UCSD-AML1 (cell line): Measurements from ENCODE around the gene OSTN.
"Not testable (repeated sequence)": the region's sequence is repeated elsewhere in the genome, so short reads cannot be mapped to it uniquely, and the experiment has no call there.

Source experiments
- DNase-seq: peaks from one replicate; lab custom pipeline; 2025; ENCODE audit not compliant: unreplicated experiment; lab: John Stamatoyannopoulos, UW

The OSTN gene

DNA sequence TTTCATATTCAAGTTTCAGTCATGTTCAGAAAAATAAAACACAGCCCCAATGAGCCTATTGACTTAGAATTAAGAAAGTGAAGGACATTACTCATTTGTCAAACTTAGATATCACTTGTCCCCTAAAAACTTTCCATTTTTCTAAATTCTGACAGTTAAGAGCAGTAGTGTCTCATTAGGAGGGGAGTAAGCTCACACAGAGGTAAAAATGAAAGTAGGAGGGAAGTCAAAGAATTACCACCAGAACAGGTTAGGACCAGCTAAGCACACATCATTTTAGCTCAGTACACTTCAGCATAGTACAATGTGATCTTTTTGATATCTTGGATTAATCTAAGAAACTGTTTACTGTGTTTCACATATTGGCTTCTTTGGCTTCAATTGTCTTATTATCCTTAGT, 64.3 kb downstream of the OSTN start:
- no peak for DNase-seq

DNA sequence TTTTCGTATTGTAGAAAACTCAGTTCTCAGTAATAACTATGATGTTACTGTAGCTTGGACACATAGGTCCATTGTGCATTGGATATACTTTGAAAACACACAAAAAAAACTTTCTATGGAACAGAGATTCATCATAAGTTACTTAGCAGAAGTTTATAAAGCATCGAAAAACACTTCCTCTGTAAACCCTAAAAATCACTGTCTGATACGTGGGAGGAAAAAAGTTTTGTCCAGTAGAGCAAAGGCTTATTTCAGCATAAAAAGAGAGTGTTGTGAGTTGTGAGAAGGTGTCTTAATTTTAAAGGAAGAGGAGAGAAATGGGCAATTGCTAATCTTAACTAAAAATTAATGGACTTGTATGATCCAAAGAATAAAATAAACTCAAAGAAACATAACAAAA, 64.8 kb downstream of the OSTN start:
- DNase-seq: no peak

DNA sequence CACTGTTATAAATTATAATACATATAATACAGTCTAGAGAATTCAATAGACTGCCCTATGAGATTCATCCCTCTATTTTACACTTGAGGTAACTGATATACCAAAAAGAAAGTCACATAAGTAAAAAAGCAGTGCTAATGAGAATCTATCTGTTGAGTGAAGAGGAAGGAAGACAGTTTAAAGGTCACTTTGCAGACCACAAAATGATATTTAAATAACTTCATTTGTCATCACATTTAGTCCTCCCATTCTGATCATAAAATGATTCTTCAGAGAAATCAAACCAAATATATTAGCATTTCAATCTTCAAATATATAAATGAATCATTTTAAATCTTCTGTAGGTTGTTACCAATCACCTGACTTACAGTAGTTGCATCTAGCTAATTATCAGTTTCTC, 69.7 kb downstream of the OSTN start:
- no peak for DNase-seq

GRCh38 chr3:191269289-191270085, 70.4 kb downstream of the OSTN start:
- DNase-seq: no peak

DNA sequence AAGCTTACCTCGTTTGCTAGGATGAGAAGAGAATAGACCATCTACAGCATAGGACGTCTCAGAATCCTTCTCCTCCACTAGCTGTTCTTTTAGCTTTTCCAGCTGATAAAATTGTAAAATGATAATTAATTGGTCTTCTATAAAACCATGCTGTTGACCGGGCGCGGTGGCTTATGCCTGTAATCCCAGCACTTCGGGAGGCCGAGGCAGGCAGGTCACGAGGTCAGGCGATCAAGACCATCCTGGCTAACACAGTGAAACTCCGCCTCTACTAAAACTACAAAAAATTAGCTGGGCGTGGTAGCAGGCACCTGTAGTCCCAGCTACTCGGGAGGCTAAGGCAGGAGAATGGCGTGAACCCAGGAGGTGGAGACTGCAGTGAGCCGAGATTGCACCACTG, 76.2 kb downstream of the OSTN start:
- DNase-seq: not testable (repeated sequence)

DNA sequence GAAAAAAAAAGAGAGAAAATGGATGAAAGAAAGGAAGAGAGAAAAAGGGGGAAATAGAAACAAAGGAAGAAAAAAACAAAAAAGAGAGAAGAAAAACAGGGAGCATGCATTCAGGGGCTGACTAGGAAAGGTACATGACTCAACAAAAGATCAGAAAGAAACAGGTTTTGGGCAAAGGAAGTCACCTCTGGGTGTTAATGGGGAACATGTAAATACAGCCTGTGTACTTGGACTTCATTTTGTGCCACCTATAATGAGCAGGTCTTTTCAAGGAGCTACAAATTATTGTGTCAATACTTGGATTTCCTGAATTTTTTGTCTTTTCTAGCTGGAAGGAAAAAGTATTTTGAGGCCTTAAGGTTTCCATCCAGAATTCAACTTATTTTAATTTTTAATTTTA, 76.7 kb downstream of the OSTN start:
- no peak for DNase-seq

- no peak for DNase-seq
Observed at GRCh38 chr3:191280111-191280510, 81.1 kb downstream of the OSTN start.

DNA sequence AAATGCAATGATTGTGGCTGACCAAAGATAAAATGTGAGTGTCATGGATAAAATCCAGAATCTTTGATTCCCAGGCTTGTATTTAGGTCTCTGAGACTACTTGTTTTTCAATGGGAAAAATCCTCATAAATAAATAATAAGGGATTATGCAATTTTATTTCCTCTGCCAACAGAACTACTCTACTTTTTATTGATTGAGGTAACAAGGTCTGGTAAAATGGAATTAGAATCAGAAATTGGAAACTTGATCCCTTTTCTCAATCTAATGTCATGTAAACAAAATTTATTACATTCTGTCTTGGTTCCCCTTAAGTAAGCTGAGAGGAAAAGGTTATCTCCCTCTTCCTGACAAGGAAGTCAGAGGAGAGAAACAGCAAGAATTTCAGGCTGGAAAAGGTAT, 81.8 kb downstream of the OSTN start:
- DNase-seq: no peak

- DNase-seq: no peak
Observed at GRCh38 chr3:191282251-191283185, 83.5 kb downstream of the OSTN start.

DNA sequence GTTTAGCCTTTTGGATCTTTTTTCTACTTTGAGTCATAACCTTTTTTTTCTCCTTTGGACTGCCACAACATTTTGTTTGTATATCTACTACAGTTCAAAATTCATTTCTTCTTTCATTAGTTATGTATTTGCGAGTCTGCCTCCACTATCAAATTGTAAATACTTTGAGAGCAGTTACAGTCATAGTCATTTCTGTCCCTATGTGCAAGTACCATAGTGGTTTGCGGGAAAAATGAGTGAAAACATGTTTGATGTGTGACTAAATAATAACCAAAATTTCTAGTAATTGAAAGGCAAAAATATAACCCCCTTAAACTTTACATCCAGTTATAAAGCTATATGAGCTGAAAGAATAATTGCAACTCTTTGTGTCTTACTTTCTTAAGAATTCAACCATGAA, 84.4 kb downstream of the OSTN start:
- no peak for DNase-seq

GRCh38 chr3:191290311-191291025, 91.4 kb downstream of the OSTN start:
- DNase-seq: no peak

- DNase-seq: no peak
Observed at GRCh38 chr3:191292243-191293015, 93.4 kb downstream of the OSTN start.

GRCh38 chr3:191294291-191294690, 95.2 kb downstream of the OSTN start:
- no peak for DNase-seq

GRCh38 chr3:191296041-191296541, 97.0 kb downstream of the OSTN start:
- DNase-seq: no peak

- DNase-seq: no peak
Observed at GRCh38 chr3:191298846-191299245, 99.8 kb downstream of the OSTN start.

DNA sequence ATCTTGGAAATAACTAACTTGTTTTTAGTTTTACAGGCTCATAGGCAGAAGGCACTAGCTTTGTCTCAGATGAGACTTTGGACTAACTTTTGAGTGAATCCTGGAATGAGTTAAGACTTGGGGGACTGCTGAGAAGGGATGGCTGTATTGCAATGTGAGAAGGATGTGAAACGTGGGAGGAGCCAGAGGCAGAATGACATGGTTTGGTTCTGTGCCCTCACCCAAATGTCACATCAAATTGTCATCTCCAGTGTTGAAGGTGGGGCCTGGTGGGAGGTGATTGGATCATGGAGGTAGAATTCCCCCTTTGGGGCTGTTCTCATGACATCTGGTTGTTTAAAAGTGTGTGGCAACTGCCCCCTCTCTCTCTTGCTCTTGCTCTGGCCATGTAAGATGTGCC, 101.4 kb downstream of the OSTN start:
- DNase-seq: no peak

- no peak for DNase-seq
Observed at GRCh38 chr3:191301017-191301416, 102.0 kb downstream of the OSTN start.

DNA sequence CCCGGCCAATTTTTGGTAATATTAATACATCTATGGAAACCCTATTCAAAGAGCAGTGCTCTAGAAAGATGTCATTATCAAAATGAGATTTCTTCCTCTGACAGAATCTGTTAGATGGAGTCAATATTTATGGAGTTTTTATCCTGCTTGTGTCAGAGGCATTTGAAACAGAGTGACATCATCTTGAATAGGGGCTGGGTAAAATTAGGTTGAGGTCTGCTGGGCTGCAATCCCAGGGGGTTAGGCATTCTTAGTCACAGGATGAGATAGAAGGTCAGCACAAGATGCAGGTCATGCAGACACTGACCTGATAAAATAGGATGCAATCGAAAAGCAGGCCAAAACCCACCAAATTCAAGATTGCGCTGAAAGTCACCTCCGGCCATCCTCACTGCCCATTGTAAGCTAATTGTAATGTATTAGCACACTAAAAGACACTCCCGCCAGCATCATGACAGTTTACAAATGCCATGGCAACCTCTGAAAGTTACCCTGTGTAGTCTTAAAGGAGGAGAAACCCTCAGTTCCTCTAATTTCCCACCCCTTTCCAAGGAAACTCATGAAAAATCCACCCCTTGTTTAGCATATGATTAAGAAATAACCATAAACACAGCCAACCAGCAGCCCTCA, 102.9 kb downstream of the OSTN start:
- DNase-seq: no peak

GRCh38 chr3:191302451-191302850, 103.4 kb downstream of the OSTN start:
- no peak for DNase-seq

GRCh38 chr3:191303596-191303995, 104.6 kb downstream of the OSTN start:
- no peak for DNase-seq
